K562 (cell line): Measurements from ENCODE around the gene ACTC1. TPM values are rescaled to one million over a fixed set of nuclear protein-coding genes. Genes with fewer than 3 reads are reported as not detected.

Experiments
- CHD2 ChIP-seq: IDR thresholded peaks from 2 replicates; pipeline ENCODE4 v1.6.1; 2011; ENCODE audit warnings: low read depth, low read length
- POLR2G ChIP-seq: fragments of 200-400 bp; formaldehyde crosslinking; IDR thresholded peaks from 2 replicates; pipeline ENCODE4 v1.6.1; 2017; ENCODE audit warnings: low read depth, mild to moderate bottlenecking, antibody characterized with exemption, low read length, moderate library complexity
- WHSC1 ChIP-seq: IDR thresholded peaks from one replicate; pipeline ENCODE4 v1.6.1; 2012; ENCODE audit warnings: low read length, control low read depth, inconsistent platforms
- ZC3H4 ChIP-seq: sonication (generic); formaldehyde crosslinking; IDR thresholded peaks from 2 replicates; pipeline ENCODE4 v1.9.0; 2021; ENCODE audit warnings: missing genetic modification reagents, borderline replicate concordance
- ZNF316 ChIP-seq: fragments of 450-650 bp; IDR thresholded peaks from 2 replicates; pipeline ENCODE4 v1.6.1; 2016
- ZNF41 ChIP-seq: fragments of 250-450 bp; sonication (Bioruptor Pico); conservative IDR thresholded peaks from 2 replicates; pipeline ENCODE4 v1.4.0; 2020; ENCODE audit warnings: mild to moderate bottlenecking
- ZSCAN29 ChIP-seq: fragments of 450-650 bp; IDR thresholded peaks from 2 replicates; pipeline ENCODE4 v1.6.1; 2017
- polyA plus RNA-seq, 8 experiments: library from polyadenylated mRNA; depleted of rRNA in 4 of 8; stranded (reverse) in 5 of 8; unstranded in 3 of 8; fragments of >200 nt; fragmentation: Nextera tagmentation in 2 of 8; fragmentation: Illumina TruSeq in 1 of 8; extraction: Ambion mirVana in 2 of 8; extraction: Trizol in 1 of 8; gene quantifications; 2 replicates each; pipeline versions ENCODE4 v1.2.1 to v1.2.3, GENCODE V29; 2011 to 2014; ENCODE audit warnings: inconsistent platforms in 1 of 8, missing spikeins in 1 of 8
- total RNA-seq, 7 experiments: library from RNA; depleted of rRNA in 6 of 7; stranded (reverse); fragments of >200 nt in 6 of 7; fragmentation: Illumina TruSeq in 2 of 7; extraction: Trizol in 2 of 7; gene quantifications; 2 replicates each; pipeline versions ENCODE4 v1.2.1 to v1.2.3, GENCODE V29; 2011 to 2021; ENCODE audit warnings: low replicate concordance in 1 of 7
- TF ChIP-seq, protein P1 (sequence below), 2 experiments: fragments of 450-650 bp; IDR thresholded peaks; 2 replicates each; pipeline ENCODE4 v1.6.1; 2018; ENCODE audit warnings: mild to moderate bottlenecking in 2 of 2, low read depth in 1 of 2; ENCODE audit not compliant: partially characterized antibody in 2 of 2
- TF ChIP-seq, protein P2 (sequence below), 2 experiments: fragments of 450-650 bp in 1 of 2; sonication (generic) in 1 of 2; formaldehyde crosslinking; conservative IDR thresholded peaks; 2 replicates each; pipeline versions ENCODE4 v1.4.0 to v1.8.1; 2020 to 2022; ENCODE audit warnings: mild to moderate bottlenecking in 1 of 2, missing genetic modification reagents in 1 of 2
- TF ChIP-seq, protein P3 (sequence below), 2 experiments: IDR thresholded peaks; 2 replicates each; pipeline ENCODE4 v1.6.1; 2011; ENCODE audit warnings: borderline replicate concordance in 1 of 2, control low read depth in 1 of 2, low read depth in 1 of 2, low read length in 1 of 2, mild to moderate bottlenecking in 1 of 2, mixed read lengths in 1 of 2, moderate library complexity in 1 of 2; ENCODE audit not compliant: insufficient read depth in 1 of 2, insufficient read length in 1 of 2, poor library complexity in 1 of 2, severe bottlenecking in 1 of 2; ENCODE audit errors: extremely low read depth in 1 of 2
- TF ChIP-seq, protein P4 (sequence below): fragments of 250-450 bp; sonication (Bioruptor Pico); IDR thresholded peaks from 2 replicates; pipeline ENCODE4 v1.5.0; 2020; ENCODE audit warnings: mild to moderate bottlenecking

The ACTC1 gene
- total and polyA plus RNA-seq, 9 of the 15 experiments (the other 6 are each of a cell fraction or from before 2014, with no cell fraction given) = 0.08 to 0.84 (median 0.17) TPM; not detected in 3

DNA sequence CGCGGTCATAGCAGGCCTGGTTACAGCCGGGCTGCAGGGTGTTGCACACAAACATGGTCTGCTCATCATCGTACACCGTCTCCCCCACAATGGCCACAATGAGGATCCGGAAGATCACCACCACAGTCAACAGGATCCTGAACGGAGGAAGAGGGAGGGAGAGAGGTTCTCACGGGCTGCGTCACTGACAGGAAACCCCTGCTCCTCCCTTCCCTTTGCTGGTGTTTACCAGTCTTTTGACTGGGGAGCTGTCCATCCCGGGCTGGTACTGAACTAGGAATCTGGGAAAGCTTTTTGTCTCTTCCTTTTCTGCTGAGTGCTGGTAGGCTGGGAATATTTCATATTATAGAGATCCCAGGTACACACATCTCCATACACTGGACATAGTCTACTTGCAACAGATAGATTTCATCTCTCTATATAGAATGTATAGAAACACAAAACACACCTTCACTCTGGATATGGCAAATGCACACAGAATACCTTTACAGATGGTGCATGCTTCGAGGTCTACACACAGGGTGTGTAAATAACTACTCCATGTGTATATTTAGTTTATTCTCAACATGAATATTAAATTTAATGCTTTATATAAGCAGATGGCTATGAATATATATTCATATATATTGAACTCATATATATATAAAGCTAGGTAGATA, 42.0 kb downstream of the ACTC1 start (continued):
- TF ChIP-seq, protein P1, sequence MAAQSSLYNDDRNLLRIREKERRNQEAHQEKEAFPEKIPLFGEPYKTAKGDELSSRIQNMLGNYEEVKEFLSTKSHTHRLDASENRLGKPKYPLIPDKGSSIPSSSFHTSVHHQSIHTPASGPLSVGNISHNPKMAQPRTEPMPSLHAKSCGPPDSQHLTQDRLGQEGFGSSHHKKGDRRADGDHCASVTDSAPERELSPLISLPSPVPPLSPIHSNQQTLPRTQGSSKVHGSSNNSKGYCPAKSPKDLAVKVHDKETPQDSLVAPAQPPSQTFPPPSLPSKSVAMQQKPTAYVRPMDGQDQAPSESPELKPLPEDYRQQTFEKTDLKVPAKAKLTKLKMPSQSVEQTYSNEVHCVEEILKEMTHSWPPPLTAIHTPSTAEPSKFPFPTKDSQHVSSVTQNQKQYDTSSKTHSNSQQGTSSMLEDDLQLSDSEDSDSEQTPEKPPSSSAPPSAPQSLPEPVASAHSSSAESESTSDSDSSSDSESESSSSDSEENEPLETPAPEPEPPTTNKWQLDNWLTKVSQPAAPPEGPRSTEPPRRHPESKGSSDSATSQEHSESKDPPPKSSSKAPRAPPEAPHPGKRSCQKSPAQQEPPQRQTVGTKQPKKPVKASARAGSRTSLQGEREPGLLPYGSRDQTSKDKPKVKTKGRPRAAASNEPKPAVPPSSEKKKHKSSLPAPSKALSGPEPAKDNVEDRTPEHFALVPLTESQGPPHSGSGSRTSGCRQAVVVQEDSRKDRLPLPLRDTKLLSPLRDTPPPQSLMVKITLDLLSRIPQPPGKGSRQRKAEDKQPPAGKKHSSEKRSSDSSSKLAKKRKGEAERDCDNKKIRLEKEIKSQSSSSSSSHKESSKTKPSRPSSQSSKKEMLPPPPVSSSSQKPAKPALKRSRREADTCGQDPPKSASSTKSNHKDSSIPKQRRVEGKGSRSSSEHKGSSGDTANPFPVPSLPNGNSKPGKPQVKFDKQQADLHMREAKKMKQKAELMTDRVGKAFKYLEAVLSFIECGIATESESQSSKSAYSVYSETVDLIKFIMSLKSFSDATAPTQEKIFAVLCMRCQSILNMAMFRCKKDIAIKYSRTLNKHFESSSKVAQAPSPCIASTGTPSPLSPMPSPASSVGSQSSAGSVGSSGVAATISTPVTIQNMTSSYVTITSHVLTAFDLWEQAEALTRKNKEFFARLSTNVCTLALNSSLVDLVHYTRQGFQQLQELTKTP (IDR thresholded peaks at IDR 0.05; ENCODE audit: low read depth in 1 of 2, partially characterized antibody in 2 of 2) = peak in 1 of 2 experiments; percentile 86
- TF ChIP-seq, protein P2, sequence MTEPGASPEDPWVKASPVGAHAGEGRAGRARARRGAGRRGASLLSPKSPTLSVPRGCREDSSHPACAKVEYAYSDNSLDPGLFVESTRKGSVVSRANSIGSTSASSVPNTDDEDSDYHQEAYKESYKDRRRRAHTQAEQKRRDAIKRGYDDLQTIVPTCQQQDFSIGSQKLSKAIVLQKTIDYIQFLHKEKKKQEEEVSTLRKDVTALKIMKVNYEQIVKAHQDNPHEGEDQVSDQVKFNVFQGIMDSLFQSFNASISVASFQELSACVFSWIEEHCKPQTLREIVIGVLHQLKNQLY (CRISPR knock-in tag; conservative IDR thresholded peaks at IDR 0.05) = no peak
- TF ChIP-seq ZSCAN29 (no peak), POLR2G (no peak), ZNF41 (CRISPR knock-in tag) (0 out of 2 replicates have a peak, but pooled peaks have one; percentile 14), WHSC1 (no peak), CHD2 (no peak), ZC3H4 (no peak), ZNF316 (no peak)
- TF ChIP-seq, protein P3, sequence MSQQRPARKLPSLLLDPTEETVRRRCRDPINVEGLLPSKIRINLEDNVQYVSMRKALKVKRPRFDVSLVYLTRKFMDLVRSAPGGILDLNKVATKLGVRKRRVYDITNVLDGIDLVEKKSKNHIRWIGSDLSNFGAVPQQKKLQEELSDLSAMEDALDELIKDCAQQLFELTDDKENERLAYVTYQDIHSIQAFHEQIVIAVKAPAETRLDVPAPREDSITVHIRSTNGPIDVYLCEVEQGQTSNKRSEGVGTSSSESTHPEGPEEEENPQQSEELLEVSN (IDR thresholded peaks at IDR 0.05; ENCODE audit: borderline replicate concordance in 1 of 2, extremely low read depth in 1 of 2, insufficient read depth in 1 of 2, insufficient read length in 1 of 2, low read depth in 1 of 2, low read length in 1 of 2, poor library complexity in 1 of 2, severe bottlenecking in 1 of 2) = no peak
- TF ChIP-seq, protein P4, sequence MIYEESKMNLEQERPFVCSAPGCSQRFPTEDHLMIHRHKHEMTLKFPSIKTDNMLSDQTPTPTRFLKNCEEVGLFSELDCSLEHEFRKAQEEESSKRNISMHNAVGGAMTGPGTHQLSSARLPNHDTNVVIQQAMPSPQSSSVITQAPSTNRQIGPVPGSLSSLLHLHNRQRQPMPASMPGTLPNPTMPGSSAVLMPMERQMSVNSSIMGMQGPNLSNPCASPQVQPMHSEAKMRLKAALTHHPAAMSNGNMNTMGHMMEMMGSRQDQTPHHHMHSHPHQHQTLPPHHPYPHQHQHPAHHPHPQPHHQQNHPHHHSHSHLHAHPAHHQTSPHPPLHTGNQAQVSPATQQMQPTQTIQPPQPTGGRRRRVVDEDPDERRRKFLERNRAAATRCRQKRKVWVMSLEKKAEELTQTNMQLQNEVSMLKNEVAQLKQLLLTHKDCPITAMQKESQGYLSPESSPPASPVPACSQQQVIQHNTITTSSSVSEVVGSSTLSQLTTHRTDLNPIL (CRISPR knock-in tag) = no peak
- TF ChIP-seq, all 486 proteins: peak for 20
